Measurements from ENCODE around the gene FNDC1. TPM values are rescaled to one million over a fixed set of nuclear protein-coding genes. Genes with fewer than 3 reads are reported as not detected.

Gene FNDC1
- total RNA-seq, 1 donor from 2014 or later: not detected

DNA sequence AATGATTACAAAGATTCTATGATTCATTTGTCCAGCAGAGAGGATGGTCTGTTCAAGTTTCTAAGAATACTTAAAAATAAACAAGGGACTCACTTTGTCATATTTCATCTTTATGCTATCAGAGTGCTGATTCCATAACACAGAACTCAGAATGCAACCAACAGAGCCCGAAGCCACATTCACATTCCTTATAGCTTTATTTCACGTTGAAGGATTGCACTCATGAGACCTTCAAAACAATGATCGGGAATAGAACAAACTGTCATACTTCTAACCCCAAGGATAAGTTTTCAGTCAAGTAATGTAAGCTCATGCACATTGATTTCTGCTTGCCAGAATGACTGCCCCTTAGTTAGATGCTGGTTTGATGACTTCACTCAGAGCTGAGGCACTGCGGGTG is 25.2 kb downstream of the FNDC1 start:
- no peaks in the 10 kb centered on the region for H3K9me3 ChIP-seq (ENCODE audit: low read depth)
- no peaks in the 10 kb centered on the region for H3K9me3 Mint-ChIP-seq
- H3K36me3 Mint-ChIP-seq: no peaks in the 10 kb centered on the region
- H3K27ac Mint-ChIP-seq: no peak overlapping the region
- no peaks in the 10 kb centered on the region for H3K27me3 Mint-ChIP-seq (ENCODE audit: insufficient read depth, low read depth)
- H3K27me3 ChIP-seq: no peaks in the 10 kb centered on the region
- no peak overlapping the region for H3K4me3 ChIP-seq
- H4K20me1 ChIP-seq (ENCODE audit: low read depth): no peaks in the 10 kb centered on the region
- no peak overlapping the region for H3K9ac ChIP-seq
- H3K79me2 ChIP-seq (ENCODE audit: low read depth): no peaks in the 10 kb centered on the region
- H3K4me1 Mint-ChIP-seq: no peaks in the 10 kb centered on the region
- H2AFZ ChIP-seq (replicated peaks): no peak overlapping the region
- no peak overlapping the region for H3K4me3 Mint-ChIP-seq
- H3K27ac ChIP-seq: no peak overlapping the region
- TF ChIP-seq, protein P1, sequence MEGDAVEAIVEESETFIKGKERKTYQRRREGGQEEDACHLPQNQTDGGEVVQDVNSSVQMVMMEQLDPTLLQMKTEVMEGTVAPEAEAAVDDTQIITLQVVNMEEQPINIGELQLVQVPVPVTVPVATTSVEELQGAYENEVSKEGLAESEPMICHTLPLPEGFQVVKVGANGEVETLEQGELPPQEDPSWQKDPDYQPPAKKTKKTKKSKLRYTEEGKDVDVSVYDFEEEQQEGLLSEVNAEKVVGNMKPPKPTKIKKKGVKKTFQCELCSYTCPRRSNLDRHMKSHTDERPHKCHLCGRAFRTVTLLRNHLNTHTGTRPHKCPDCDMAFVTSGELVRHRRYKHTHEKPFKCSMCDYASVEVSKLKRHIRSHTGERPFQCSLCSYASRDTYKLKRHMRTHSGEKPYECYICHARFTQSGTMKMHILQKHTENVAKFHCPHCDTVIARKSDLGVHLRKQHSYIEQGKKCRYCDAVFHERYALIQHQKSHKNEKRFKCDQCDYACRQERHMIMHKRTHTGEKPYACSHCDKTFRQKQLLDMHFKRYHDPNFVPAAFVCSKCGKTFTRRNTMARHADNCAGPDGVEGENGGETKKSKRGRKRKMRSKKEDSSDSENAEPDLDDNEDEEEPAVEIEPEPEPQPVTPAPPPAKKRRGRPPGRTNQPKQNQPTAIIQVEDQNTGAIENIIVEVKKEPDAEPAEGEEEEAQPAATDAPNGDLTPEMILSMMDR (IDR thresholded peaks at IDR 0.05): no peak
- TF ChIP-seq EZH2phosphoT487 (IDR thresholded peaks at IDR 0.05): no peak
- no peak for TF ChIP-seq EZH2 (IDR thresholded peaks at IDR 0.05)
- no peak for DNase-seq (ENCODE audit: low spot score)
- H3K36me3 ChIP-seq: no peaks in the 10 kb centered on the region
- H3F3A ChIP-seq (ENCODE audit: low read depth): no peaks in the 10 kb centered on the region
- H3K4me1 ChIP-seq: no peaks in the 10 kb centered on the region
- H3K4me2 ChIP-seq: no peak overlapping the region

DNA sequence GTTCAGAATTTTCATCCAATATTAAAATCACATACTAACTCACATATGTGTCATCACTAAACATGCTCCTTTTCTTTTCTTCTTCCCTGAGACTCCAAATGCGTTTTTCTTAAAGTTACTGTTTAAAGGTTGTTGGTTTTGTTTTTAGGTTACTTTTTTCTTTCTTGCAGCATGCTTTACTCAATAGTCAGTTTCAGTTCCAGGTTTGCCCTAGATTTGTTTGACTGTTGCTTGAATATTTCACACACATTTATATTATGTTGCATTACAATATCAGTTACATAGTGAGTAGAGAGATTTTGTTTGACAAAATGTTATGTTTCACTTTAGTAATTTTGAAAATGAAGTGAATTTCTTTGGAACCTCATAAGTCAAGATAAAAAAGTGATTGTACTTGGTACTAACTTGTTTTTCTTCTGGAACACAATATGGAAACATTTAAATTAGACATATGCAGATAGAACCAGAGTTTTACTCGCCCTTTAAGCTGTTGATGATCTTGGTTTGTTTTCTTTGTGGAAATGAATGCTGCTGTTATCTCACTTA is 27.3 kb downstream of the FNDC1 start:
- Histone ChIP-seq H3K4me1 (no peaks in the 10 kb centered on the region), H3K79me2 (ENCODE audit: low read depth) (no peaks in the 10 kb centered on the region), H3F3A (ENCODE audit: low read depth) (no peaks in the 10 kb centered on the region), H3K9me3 (ENCODE audit: low read depth) (no peaks in the 10 kb centered on the region), H3K27ac (no peak overlapping the region), H3K4me2 (no peak overlapping the region), H3K9ac (no peak overlapping the region), H2AFZ (replicated peaks) (no peak overlapping the region), H3K27me3 (no peaks in the 10 kb centered on the region), H3K4me3 (no peak overlapping the region), H4K20me1 (ENCODE audit: low read depth) (no peaks in the 10 kb centered on the region), H3K36me3 (no peaks in the 10 kb centered on the region)
- no peaks in the 10 kb centered on the region for H3K9me3 Mint-ChIP-seq
- no peaks in the 10 kb centered on the region for H3K4me1 Mint-ChIP-seq
- H3K27me3 Mint-ChIP-seq (ENCODE audit: insufficient read depth, low read depth): no peaks in the 10 kb centered on the region
- no peak overlapping the region for H3K4me3 Mint-ChIP-seq
- no peaks in the 10 kb centered on the region for H3K36me3 Mint-ChIP-seq
- no peak for DNase-seq (ENCODE audit: low spot score)
- H3K27ac Mint-ChIP-seq: no peak overlapping the region
- TF ChIP-seq EZH2 (IDR thresholded peaks at IDR 0.05) (no peak), EZH2phosphoT487 (IDR thresholded peaks at IDR 0.05) (no peak)
- TF ChIP-seq, protein P1 (IDR thresholded peaks at IDR 0.05): no peak

DNA sequence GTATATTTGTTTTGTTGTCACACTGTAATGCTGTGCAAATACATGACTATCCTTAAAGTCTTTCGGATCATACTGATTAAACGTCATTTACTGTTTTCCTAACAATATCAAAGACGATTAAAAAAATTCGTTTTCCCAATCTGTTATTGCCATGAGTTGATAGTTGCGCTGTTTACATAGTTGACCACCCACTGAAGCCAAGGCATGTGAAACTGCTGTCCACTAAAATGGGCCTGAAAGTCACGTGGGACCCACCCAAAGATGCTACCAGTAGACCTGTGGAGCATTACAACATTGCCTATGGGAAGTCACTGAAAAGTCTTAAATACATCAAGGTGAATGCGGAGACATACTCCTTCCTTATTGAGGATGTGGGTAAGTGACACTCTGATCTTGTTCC is 28.1 kb downstream of the FNDC1 start:
- Mint-ChIP-seq H3K9me3 (no peaks in the 10 kb centered on the region), H3K27me3 (ENCODE audit: insufficient read depth, low read depth) (no peaks in the 10 kb centered on the region), H3K27ac (no peak overlapping the region), H3K4me1 (no peaks in the 10 kb centered on the region), H3K36me3 (no peaks in the 10 kb centered on the region), H3K4me3 (no peak overlapping the region)
- H3K27me3 ChIP-seq: no peaks in the 10 kb centered on the region
- no peaks in the 10 kb centered on the region for H3F3A ChIP-seq (ENCODE audit: low read depth)
- no peak overlapping the region for H3K4me3 ChIP-seq
- no peaks in the 10 kb centered on the region for H3K9me3 ChIP-seq (ENCODE audit: low read depth)
- H3K79me2 ChIP-seq (ENCODE audit: low read depth): no peaks in the 10 kb centered on the region
- H2AFZ ChIP-seq (replicated peaks): no peak overlapping the region
- no peaks in the 10 kb centered on the region for H3K4me1 ChIP-seq
- no peaks in the 10 kb centered on the region for H3K36me3 ChIP-seq
- TF ChIP-seq, protein P1 (IDR thresholded peaks at IDR 0.05): no peak
- no peaks in the 10 kb centered on the region for H4K20me1 ChIP-seq (ENCODE audit: low read depth)
- H3K4me2 ChIP-seq: no peak overlapping the region
- no peak overlapping the region for H3K9ac ChIP-seq
- no peak overlapping the region for H3K27ac ChIP-seq
- no peak for DNase-seq (ENCODE audit: low spot score)

Measured in neural progenitor cell (in vitro differentiated cells).